Forelimb muscle (tissue), 1 donor: ENCODE data around the gene BCAN. TPM values are rescaled to one million over a fixed set of nuclear protein-coding genes. Genes with fewer than 3 reads are reported as not detected.

ENCODE experiments used
- DNase-seq: peaks from one replicate; pipeline ENCODE4 v3.0.0-alpha.2; 2013; ENCODE audit warnings: low read depth
- polyA plus RNA-seq: library from polyadenylated mRNA; unstranded; fragments of 120-200 nt; gene quantifications from one replicate; pipeline ENCODE4 v1.2.1, GENCODE V29; 2013; ENCODE audit not compliant: insufficient read length

The BCAN gene
- polyA plus RNA-seq, 1 donor: 1.2 TPM

- no peak for DNase-seq
These were observed 36.0 kb downstream of the BCAN start for GRCh38 chr1:156677616-156678596.

- DNase-seq: no peak
These were observed 38.1 kb downstream of the BCAN start for GRCh38 chr1:156680056-156680455.

- no peak for DNase-seq
These were observed 39.5 kb downstream of the BCAN start for GRCh38 chr1:156681196-156681960.

GRCh38 chr1:156682166-156682890, 40.4 kb downstream of the BCAN start:
- DNase-seq: no peak

GRCh38 chr1:156684227-156684782, 42.4 kb downstream of the BCAN start:
- no peak for DNase-seq

- no peak for DNase-seq
These were observed 47.4 kb downstream of the BCAN start for GRCh38 chr1:156689035-156689952.

GRCh38 chr1:156689953-156690674, 48.2 kb downstream of the BCAN start:
- DNase-seq: no peak

GRCh38 chr1:156690675-156691036, 48.7 kb downstream of the BCAN start:
- DNase-seq: no peak

- no peak for DNase-seq
These were observed 49.3 kb downstream of the BCAN start for GRCh38 chr1:156691191-156691590.

- DNase-seq: no peak
These were observed 49.9 kb downstream of the BCAN start for GRCh38 chr1:156691665-156692440.

GRCh38 chr1:156692441-156692924, 50.6 kb downstream of the BCAN start:
- DNase-seq: no peak

GRCh38 chr1:156692925-156693847, 51.3 kb downstream of the BCAN start:
- no peak for DNase-seq

GRCh38 chr1:156693848-156694689, 52.2 kb downstream of the BCAN start:
- no peak for DNase-seq

GRCh38 chr1:156694690-156694962, 52.7 kb downstream of the BCAN start:
- DNase-seq: no peak

GRCh38 chr1:156696755-156697154, 54.8 kb downstream of the BCAN start:
- no peak for DNase-seq

GRCh38 chr1:156697481-156697880, 55.6 kb downstream of the BCAN start:
- DNase-seq: no peak

GRCh38 chr1:156698995-156699394, 57.1 kb downstream of the BCAN start:
- DNase-seq: no peak
